Measurements from ENCODE around the gene SMIM22.
"Not testable (repeated sequence)": the region's sequence is repeated elsewhere in the genome, so short reads cannot be mapped to it uniquely, and the experiment has no call there.

The SMIM22 gene

DNA sequence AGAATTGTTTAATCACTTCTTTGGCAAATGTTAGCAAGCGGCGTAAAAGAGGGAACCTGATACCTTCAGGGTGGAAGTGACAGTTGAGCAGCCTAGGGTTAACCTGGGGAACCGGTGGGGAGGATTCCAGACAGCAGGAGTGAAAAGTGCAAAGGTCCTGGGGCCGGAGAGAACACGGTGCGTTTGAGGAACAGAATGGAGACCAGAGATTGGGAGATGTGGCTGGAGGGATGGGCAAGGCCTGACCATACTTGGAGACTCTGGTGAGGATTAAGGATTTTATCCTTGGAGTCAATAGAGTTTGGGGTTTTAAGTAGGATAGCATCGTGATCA lies 25.9 kb upstream of the SMIM22 start:
- no peak for DNase-seq

DNA sequence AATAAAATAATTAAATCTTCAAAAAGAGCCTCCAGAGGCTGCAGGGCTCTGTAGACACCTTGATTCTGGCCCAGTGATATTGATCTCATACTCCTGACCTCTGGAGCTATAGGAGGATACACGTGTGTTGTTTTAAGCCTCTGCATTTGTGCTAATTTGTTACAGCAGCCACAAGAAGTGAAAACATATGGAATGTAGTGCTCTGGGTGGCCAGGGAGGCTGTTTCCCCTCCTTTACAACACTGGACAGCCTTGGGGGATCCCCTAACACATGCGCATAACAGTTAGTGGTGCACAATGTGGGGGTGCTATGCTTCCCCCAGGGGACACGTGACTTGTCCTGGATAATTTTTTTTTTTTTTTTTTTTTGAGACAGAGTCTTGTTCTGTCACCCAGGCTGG lies 23.5 kb upstream of the SMIM22 start:
- DNase-seq: no peak

GRCh38 chr16:4772351-4772750 lies 22.8 kb upstream of the SMIM22 start:
- DNase-seq: no peak

DNA sequence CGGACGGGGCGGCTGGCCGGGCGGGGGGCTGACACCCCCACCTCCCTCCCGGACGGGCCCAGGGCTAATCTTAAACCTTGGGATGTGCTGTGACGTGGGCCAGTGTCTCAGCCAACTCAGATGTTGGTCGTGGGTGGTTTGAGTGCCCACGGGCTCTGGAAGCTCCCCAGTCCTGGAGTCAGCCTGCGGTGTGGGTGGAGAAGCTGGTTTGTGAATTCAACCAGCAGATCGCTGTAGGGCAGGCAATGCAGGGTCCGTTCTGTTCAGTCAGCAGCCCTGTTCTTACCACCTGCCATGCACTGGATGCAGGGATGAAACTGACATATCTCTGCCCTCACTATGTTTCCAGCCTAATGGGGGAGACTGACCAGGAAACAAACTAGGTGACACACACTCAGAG lies 20.2 kb upstream of the SMIM22 start:
- DNase-seq: no peak

- no peak for DNase-seq
Observed at GRCh38 chr16:4776141-4776705, 18.9 kb upstream of the SMIM22 start.

DNA sequence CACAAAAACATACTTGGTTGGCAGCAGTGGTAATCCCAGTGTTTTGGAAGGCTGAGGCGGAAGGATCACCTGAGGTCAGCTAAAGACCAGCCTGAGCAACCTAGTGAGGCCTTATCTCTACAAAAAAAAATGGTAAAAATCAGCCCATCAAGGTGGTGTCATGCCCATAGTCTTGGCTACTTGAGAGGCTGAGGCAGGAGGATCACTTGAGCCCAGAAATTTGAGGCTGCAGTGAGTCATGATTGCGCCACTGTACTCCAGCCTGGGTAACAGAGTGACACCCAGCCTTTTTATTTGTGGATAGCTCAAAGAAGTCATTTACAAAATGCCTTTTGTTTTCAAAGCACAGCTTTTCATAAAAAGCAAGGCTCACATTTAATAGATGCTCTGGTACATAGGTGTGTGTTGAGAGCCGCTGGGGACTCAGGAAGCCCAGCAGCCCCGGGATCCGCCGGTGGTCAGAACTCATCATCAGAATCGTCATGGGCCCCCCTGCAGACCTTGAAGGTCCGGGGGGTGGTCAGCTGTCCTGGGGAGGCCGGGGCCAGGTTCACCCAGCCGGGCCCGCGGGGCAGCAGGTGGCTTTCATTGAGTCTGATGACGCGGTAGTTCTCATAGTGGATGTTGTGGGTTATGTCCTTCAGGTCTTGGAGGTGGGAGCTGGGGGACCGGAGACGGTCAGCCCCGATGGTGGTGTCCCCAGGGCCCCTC lies 17.7 kb upstream of the SMIM22 start:
- DNase-seq: no peak

DNA sequence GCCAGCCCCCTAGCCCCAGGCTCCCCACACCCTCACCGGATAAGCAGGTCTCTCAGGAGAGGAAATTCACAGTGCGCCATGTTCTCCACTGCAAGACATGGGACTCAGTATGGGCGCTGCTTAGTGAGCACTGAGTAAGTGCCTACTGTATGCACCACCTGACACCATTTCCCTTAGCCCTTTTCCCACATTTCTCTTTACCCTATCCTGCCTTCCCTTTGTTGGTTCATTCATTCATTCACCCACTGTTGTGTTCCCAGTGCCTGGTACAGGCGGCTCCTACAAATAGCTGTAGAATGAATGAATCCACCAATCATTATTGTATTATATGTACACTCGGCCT lies 17.1 kb upstream of the SMIM22 start:
- DNase-seq: no peak

DNA sequence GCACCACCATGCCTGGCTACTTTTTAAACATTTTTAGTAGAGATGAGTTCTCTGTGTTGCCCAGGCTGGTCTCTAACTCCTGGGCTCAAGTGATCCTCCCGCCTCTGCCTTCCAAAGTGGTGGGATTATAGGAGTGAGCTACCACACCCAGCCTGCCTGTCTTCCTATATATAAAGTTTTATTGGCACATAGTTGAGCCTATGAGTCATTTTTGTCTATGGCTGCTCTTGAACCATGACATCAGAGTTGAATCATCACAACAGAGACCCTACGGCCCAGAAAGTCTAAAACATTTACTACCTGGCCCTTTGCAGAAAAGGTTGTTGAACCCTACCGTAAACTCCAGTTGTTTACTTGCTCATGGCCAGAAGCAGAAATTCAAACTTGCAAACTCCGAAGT lies 14.9 kb upstream of the SMIM22 start:
- no peak for DNase-seq

GRCh38 chr16:4783251-4783950 lies 11.8 kb upstream of the SMIM22 start:
- DNase-seq: no peak

DNA sequence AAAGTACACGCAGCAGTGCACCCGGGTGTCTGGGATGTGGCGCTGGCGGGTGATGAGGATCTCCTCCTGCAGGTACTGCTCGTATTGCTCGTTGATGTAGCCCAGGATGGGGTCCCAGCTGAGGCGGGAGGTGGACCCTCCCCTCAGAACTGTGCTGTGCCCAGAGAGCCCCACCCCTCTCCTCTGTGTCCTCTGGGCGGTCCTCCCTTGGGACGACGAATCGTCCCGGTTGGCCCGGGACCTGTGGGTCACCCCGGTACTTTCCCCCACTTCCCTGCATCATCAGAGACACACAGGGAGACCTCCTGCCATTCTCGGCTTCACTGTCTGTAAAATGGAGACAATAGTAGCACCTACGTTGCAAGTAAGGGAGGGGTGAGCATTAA lies 11.2 kb upstream of the SMIM22 start:
- no peak for DNase-seq

DNA sequence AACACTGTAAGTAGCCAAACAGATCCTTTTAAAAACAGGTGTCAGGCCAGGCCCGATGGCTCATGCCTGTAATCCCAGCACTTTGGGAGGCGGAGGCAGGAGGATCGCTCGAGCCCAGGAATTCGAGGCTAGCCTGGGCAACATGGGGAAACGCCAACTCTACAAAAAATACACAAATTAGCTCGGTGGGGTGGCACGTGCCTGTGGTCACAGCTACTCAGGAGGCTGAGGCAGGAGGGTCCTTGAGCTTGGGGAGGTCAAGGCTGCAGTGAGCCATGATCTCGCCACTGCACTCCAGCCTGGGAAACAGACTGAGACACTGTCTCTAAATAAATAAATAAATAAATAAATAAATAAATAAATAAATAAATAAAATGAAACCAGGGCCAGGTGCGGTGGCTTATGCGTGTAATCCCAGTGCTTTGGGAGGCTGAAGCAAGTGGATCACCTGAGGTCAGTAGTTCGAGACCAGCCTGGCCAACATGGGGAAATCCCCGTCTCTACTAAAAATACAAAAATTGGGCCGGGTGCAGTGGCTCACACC lies 10.7 kb upstream of the SMIM22 start:
- not testable (repeated sequence) for DNase-seq

- DNase-seq: no peak
Observed at GRCh38 chr16:4785758-4786433, 9.3 kb upstream of the SMIM22 start.

GRCh38 chr16:4787068-4787467 lies 8.1 kb upstream of the SMIM22 start:
- DNase-seq: no peak

DNA sequence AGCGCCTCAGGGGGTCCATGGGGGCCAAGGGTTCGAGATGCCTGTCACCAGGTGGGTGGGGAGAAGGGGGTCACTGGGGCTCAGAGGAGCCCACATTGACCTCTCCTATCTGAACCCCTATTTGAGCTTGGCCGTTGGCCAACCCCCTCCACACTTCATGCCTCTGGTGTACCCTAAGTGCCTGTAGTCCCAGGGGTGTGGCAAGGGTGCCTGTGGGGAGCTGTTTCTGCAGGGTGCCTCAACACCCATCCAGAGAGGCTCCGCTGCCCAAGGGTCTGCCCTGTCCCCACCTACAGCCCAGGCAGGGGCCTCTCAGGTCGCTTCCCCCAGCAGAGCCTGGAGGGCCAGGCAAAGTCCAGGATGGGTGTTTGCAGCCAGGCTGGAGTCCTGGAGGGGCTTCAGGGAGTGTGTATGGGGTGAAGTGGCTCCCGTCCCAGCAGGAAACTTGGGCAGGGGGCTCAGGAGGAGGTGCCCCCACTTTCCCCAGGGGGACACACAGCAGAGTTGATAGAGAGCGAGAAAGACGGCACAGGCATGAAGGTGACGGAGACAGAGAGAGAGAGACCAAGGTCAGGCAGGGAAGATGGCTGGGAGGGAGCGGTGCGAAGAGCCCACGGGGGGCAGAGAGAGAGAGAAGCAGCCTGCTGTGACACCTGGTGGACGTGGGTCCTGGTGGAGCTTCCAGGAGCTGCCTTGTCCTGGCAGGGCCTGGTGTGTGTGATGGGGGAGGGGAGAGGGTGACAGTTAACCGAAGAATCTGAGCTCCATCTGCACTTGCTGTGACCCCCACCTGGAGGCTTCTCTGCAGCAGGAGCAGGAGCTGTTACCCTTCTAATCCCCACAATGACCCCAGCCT lies 7.3 kb upstream of the SMIM22 start, which contains the start of gene SEPTIN12:
Gene SEPTIN12 (minus strand): TSS at position 719 of the 856 bp plus-strand sequence. CDS start 700 bp downstream, at position 19.
- no peak for DNase-seq

GRCh38 chr16:4788489-4788889 lies 6.7 kb upstream of the SMIM22 start:
- DNase-seq: peak; percentile 45

- DNase-seq: no peak
Observed at GRCh38 chr16:4788910-4789309, 6.3 kb upstream of the SMIM22 start.

DNA sequence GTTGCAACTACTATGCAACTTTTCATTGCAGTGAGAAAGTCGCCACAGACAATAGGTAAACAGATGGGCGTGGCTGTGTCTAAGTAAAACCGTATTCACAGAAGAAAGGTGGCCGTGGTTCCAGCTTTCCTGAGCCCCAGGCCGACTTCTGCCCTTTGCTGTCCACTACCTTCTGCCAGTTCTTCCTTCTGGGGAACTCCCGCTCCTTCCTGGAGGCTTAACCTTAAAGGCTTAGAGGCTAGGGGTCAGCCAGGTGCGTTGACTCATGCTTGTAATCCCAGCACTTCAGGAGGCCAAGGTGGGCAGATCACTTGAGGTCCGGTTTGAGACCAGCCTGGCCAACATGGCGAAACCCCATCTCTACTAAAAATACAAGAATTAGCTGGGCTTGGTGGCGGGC lies 4.9 kb upstream of the SMIM22 start:
- no peak for DNase-seq

GRCh38 chr16:4790871-4791270 lies 4.3 kb upstream of the SMIM22 start:
- no peak for DNase-seq

- DNase-seq: no peak
Observed at GRCh38 chr16:4792951-4793513, 2.1 kb upstream of the SMIM22 start.

- no peak for DNase-seq
Observed at GRCh38 chr16:4795828-4796572, 831 bp downstream of the SMIM22 start.

- DNase-seq: no peak
Observed at GRCh38 chr16:4796982-4797804, 2.0 kb downstream of the SMIM22 start.

Data from NCI-H510A treated with DMSO at 0.1 percent for 48 hours (cell line).